ENCODE measurements around the gene ZFYVE28. TPM values are rescaled to one million over a fixed set of nuclear protein-coding genes. Genes with fewer than 3 reads are reported as not detected.

Gene ZFYVE28
- total RNA-seq, 3 donors from 2014 or later (not counting 1 experiment from before 2014, with no cell fraction given), result 85.4 to 107 (median 104) TPM

- no peak for TF ChIP-seq CTCF (IDR thresholded peaks at IDR 0.05)
- H3K4me3 Mint-ChIP-seq, result no peak overlapping the region
- Histone ChIP-seq H3K27me3 (ENCODE audit: control insufficient read depth, insufficient read depth, low read length) (no peaks in the 10 kb centered on the region), H3K27ac (ENCODE audit: low read length) (no peak overlapping the region), H3K4me1 (ENCODE audit: control insufficient read depth, insufficient read depth, low read length) (peaks cover 39% of the 10 kb centered on the region), H3K4me3 (ENCODE audit: low read length) (no peak overlapping the region), H3K36me3 (ENCODE audit: control insufficient read depth, insufficient read depth, low read length) (no peaks in the 10 kb centered on the region), H3K9me3 (ENCODE audit: control insufficient read depth, insufficient read depth, low read length) (no peaks in the 10 kb centered on the region)
- ATAC-seq (no peak), DNase-seq (no peak)
- 78% methylated on average over 5 of the region's 6 CpGs for WGBS (ENCODE audit: insufficient coverage)
- H3K27ac Mint-ChIP-seq, result peak overlapping the region in 1 of 2 donors; percentile 41
- intact Hi-C loops (cut with micrococcal nuclease), result no loop called here
- H3K9me3 Mint-ChIP-seq, result no peaks in the 10 kb centered on the region
- no peaks in the 10 kb centered on the region for H3K36me3 Mint-ChIP-seq
- peaks cover 11 to 29% of the 10 kb centered on the region in 2 donors for H3K4me1 Mint-ChIP-seq
- no peaks in the 10 kb centered on the region for H3K27me3 Mint-ChIP-seq (ENCODE audit: low read depth in 2 of 2)
Observed at GRCh38 chr4:2292646-2293108, 125.8 kb downstream of the ZFYVE28 start.

- 95% methylated on average over 20 of the region's 20 CpGs for WGBS (ENCODE audit: insufficient coverage)
- intact Hi-C loops (cut with micrococcal nuclease), result loop anchor here (1.0 to 2.0 kb wide), 4 partner anchors 10 to 121 kb away; partner anchors contain the start of gene MXD4
- Histone ChIP-seq H3K27me3 (ENCODE audit: control insufficient read depth, insufficient read depth, low read length) (no peaks in the 10 kb centered on the region), H3K27ac (ENCODE audit: low read length) (no peak overlapping the region), H3K9me3 (ENCODE audit: control insufficient read depth, insufficient read depth, low read length) (no peaks in the 10 kb centered on the region), H3K4me3 (ENCODE audit: low read length) (no peak overlapping the region), H3K36me3 (ENCODE audit: control insufficient read depth, insufficient read depth, low read length) (no peaks in the 10 kb centered on the region), H3K4me1 (ENCODE audit: control insufficient read depth, insufficient read depth, low read length) (peaks cover 39% of the 10 kb centered on the region)
- no peaks in the 10 kb centered on the region for H3K9me3 Mint-ChIP-seq
- no peaks in the 10 kb centered on the region for H3K27me3 Mint-ChIP-seq (ENCODE audit: low read depth in 2 of 2)
- H3K4me1 Mint-ChIP-seq, result peaks cover 11 to 24% of the 10 kb centered on the region in 2 donors
- no peak for TF ChIP-seq CTCF (IDR thresholded peaks at IDR 0.05)
- no peaks in the 10 kb centered on the region for H3K36me3 Mint-ChIP-seq
- DNase-seq (no peak), ATAC-seq (no peak)
- H3K4me3 Mint-ChIP-seq, result no peak overlapping the region
- H3K27ac Mint-ChIP-seq, result peak overlapping the region; percentile 95
Observed at GRCh38 chr4:2291705-2292645, 126.5 kb downstream of the ZFYVE28 start.

- no peaks in the 10 kb centered on the region for H3K36me3 ChIP-seq (ENCODE audit: control insufficient read depth, insufficient read depth, low read length)
- Mint-ChIP-seq H3K4me3 (peak overlapping the region; percentile 87), H3K36me3 (no peaks in the 10 kb centered on the region), H3K4me1 (peaks cover 11 to 24% of the 10 kb centered on the region in 2 donors), H3K27ac (peak overlapping the region; percentile 95), H3K27me3 (ENCODE audit: low read depth in 2 of 2) (no peaks in the 10 kb centered on the region), H3K9me3 (no peaks in the 10 kb centered on the region)
- peaks cover 39% of the 10 kb centered on the region for H3K4me1 ChIP-seq (ENCODE audit: control insufficient read depth, insufficient read depth, low read length)
- TF ChIP-seq CTCF (IDR thresholded peaks at IDR 0.05), result no peak
- intact Hi-C loops (cut with micrococcal nuclease), result loop anchor here (1.0 to 2.0 kb wide), 4 partner anchors 9 to 122 kb away; partner anchors contain the start of gene MXD4
- ATAC-seq (peak; percentile 88 to 92 (median 92)), DNase-seq (peak; percentile 78 to 95)
- peak overlapping the region; percentile 72 for H3K27ac ChIP-seq (ENCODE audit: low read length)
- no peaks in the 10 kb centered on the region for H3K9me3 ChIP-seq (ENCODE audit: control insufficient read depth, insufficient read depth, low read length)
- WGBS (ENCODE audit: insufficient coverage), result 6% methylated on average over 24 of the region's 24 CpGs
- no peaks in the 10 kb centered on the region for H3K27me3 ChIP-seq (ENCODE audit: control insufficient read depth, insufficient read depth, low read length)
- no peak overlapping the region for H3K4me3 ChIP-seq (ENCODE audit: low read length)
Observed at GRCh38 chr4:2290974-2291704, 127.3 kb downstream of the ZFYVE28 start.

Measured in natural killer cell (primary cell).